ENCODE data around the gene UNG.
A peak's percentile ranks its signal among the peaks of the same experiment; 100 is the strongest.
"Not testable (repeated sequence)": the region's sequence is repeated elsewhere in the genome, so short reads cannot be mapped to it uniquely, and the experiment has no call there.

The UNG gene

GRCh38 chr12:109097435-109098182, at the start of gene UNG:
Gene UNG (plus strand): TSS chr12:109097597. CDS start chr12:109097680, 83 bp downstream.
- DNase-seq (ENCODE audit: low read depth in 2 of 2), result peak; percentile 93 to 96

DNA sequence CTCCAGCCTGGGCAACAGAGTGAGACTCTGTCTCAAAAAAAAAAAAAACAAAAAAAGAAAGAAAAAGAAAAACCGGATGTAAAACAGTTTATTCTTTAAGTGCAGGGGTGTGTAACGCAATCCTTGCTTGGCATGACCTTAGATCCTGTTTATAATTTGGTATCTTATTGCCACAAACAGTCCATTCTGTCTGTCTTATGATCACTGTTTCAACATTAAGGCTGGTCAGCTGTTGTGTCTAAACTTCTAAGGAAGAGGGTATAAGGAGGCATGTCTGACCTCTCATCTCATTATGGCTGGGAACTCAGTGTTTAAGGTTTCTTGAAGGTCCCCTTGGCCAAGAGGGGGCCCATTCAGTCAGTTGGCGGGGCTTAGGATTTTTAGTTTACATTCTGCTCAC, 48.7 kb upstream of the UNG start:
- not testable (repeated sequence) for DNase-seq (ENCODE audit: low read depth in 2 of 2)

GRCh38 chr12:109049794-109050193, 47.6 kb upstream of the UNG start:
- DNase-seq (ENCODE audit: low read depth in 2 of 2), result not testable (repeated sequence)

- DNase-seq (ENCODE audit: low read depth in 2 of 2), result no peak
Observed at GRCh38 chr12:109052097-109052413, 45.3 kb upstream of the UNG start.

GRCh38 chr12:109052414-109053323, 44.7 kb upstream of the UNG start, which contains the start of gene USP30:
Gene USP30 (plus strand): TSS chr12:109052576. CDS start chr12:109052679, 103 bp downstream.
- DNase-seq (ENCODE audit: low read depth in 2 of 2), result peak; percentile 76 to 79

DNA sequence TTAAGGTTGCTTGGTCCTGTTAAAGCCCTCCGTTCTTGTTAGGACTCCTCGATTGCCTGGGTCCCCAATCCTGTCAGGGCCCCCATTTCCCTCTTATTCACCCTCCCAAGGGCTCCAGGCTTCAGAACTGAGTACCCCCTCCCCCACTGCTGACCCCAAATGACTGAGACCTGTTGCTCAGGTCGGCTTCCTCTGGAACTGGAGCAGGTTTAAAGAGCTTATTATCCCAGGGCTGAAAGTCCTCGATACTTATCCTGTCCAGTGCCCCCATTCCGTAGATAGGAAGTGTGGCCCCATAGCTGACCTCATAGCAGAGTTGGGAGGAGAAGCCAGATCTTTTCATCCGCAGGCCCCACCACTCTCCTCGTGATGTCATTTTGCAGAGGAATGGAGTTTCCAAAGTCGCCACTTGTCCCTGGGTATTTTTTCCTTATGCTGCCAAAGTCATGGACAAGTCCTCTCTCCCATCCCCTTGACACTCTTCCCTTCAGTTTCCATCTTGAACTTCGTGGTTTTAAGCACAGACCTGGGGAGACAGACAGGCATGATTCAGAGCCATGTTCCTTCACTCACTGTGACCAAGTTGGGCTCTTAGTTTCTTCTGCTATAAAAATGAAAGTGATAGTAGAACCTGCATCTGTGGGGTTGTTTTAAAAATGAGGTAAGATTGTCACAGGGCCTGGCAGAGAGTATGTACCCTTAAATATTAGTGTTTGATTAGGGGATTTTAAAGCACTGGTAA, 43.8 kb upstream of the UNG start:
- DNase-seq (ENCODE audit: low read depth in 2 of 2), result peak; percentile 3 to 5

GRCh38 chr12:109054124-109054513, 43.3 kb upstream of the UNG start:
- DNase-seq (ENCODE audit: low read depth in 2 of 2), result not testable (repeated sequence)

GRCh38 chr12:109054520-109054919, 42.9 kb upstream of the UNG start:
- DNase-seq (ENCODE audit: low read depth in 2 of 2), result no peak

GRCh38 chr12:109056891-109057290, 40.5 kb upstream of the UNG start:
- no peak for DNase-seq (ENCODE audit: low read depth in 2 of 2)

DNA sequence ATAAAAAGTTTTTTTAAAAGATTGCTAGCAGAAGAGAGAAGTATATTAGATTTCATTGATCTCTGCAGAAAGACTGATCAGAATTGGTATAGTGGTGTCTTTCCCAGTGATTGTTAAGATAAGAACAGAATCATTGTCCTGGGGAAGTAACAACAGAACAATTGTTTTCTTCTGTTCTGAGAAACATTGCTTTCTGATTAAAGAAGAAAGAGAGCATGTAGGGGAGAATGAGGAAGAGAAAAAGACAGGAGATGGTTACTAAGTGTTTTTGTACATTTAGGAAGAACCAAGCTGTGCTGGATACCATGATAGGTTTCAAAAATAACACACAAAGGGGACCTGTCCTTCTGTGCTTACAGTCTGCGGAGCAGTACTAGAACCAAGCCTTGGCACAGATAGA, 40.0 kb upstream of the UNG start:
- no peak for DNase-seq (ENCODE audit: low read depth in 2 of 2)

DNA sequence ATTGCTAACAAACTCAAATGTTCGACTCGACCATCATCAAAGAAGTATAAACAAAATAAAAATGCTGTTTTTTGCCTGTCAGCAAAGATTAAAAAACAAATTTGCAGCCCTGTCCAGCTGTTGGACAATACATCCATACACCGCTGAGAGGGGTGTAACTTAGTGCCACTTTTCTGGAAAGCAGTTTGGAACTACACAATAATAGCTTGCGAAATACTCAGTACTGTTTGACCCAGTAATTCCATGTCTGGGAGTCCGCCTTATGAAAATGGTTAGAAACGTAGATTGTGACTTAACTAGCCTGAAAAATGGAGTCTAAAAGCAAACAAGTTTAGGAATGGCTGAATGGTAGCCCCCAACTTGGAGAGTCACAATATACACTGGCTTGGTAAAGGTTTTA, 38.6 kb upstream of the UNG start:
- no peak for DNase-seq (ENCODE audit: low read depth in 2 of 2)

- DNase-seq (ENCODE audit: low read depth in 2 of 2), result no peak
Observed at GRCh38 chr12:109064143-109064542, 33.3 kb upstream of the UNG start.

GRCh38 chr12:109065154-109065852, 32.1 kb upstream of the UNG start:
- DNase-seq (ENCODE audit: low read depth in 2 of 2), result no peak

GRCh38 chr12:109065853-109066193, 31.6 kb upstream of the UNG start:
- DNase-seq (ENCODE audit: low read depth in 2 of 2), result no peak

DNA sequence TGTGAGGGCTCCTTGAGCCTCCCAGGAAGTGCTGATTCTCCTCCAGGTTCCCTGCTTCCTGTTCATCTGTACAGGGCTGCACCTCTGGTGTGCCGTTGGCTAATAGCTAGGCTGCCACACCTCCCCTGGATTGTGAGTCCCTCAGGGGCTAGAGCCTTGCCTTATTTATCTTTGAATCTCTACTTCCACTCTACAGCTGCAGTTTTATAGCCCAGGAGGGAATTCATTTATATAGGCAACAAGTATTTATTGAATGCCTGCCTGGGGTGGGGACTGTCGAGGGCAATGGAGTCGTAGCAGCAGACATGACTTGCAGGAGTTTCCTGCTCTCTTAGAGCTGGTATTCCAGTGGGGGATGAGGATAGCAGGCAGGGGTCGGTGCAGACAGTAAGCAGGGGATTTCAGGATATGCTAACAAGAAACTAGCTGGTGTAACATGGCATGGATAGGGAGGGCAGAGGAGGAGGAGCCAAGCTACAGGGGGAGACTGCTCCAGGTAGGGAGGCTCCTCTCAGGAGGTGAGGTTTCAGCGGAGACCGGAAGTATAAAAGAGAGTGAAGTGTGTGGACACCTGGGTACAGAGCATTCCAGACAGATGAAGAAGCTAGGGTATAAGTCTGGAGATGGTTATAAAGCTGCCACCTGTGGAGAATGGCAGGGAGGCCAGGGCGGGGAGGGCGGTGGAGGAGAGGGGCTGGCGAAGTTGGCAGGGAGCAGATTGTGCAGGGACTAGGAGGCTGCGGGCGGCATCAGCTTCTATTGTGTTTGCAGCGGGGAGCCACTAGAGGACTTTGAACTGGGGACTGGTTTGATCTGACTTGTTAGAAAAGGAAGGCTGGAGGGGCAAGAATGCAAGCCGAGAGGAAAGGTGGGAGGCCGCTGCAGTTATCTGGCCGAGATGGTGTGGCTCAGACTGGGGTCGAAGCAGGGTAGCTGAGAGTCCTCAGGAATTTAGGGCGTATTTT, 27.8 kb upstream of the UNG start:
- no peak for DNase-seq (ENCODE audit: low read depth in 2 of 2)

- DNase-seq (ENCODE audit: low read depth in 2 of 2), result no peak
Observed at GRCh38 chr12:109074866-109075265, 22.5 kb upstream of the UNG start.

- DNase-seq (ENCODE audit: low read depth in 2 of 2), result no peak
Observed at GRCh38 chr12:109082751-109083150, 14.6 kb upstream of the UNG start.

- no peak for DNase-seq (ENCODE audit: low read depth in 2 of 2)
Observed at GRCh38 chr12:109084425-109084824, 13.0 kb upstream of the UNG start.

- no peak for DNase-seq (ENCODE audit: low read depth in 2 of 2)
Observed at GRCh38 chr12:109085590-109085989, 11.8 kb upstream of the UNG start.

- DNase-seq (ENCODE audit: low read depth in 2 of 2), result no peak
Observed at GRCh38 chr12:109087250-109087649, 10.1 kb upstream of the UNG start.

- DNase-seq (ENCODE audit: low read depth in 2 of 2), result no peak
Observed at GRCh38 chr12:109088818-109089217, 8.6 kb upstream of the UNG start.
